Measurements from ENCODE around the gene MIS12. TPM values are rescaled to one million over a fixed set of nuclear protein-coding genes. Genes with fewer than 3 reads are reported as not detected.

MIS12 gene
- total and polyA plus RNA-seq, 8 donors: 4.9 to 12.0 (median 8.5) TPM

GRCh38 chr17:5527601-5528250, 41.4 kb downstream of the MIS12 start:
- 64 to 73% methylated on average over 9 of the region's 9 CpGs for WGBS, 2 donors
- H3K36me3 ChIP-seq: no peaks in the 10 kb centered on the region

GRCh38 chr17:5530265-5531084, 44.1 kb downstream of the MIS12 start:
- intact Hi-C loops (cut with DNase I): no loop called here
- no peak for FAIRE-seq
- TF ChIP-seq CTCF (IDR thresholded peaks at IDR 0.05): no peak

More at GRCh38 chr17:5527601-5528250, 41.4 kb downstream of the MIS12 start:
- no peak for FAIRE-seq
- no peaks in the 10 kb centered on the region for H3K9me3 ChIP-seq
- TF ChIP-seq CTCF (IDR thresholded peaks at IDR 0.05): no peak
- peak in 1 of 6 donors; percentile 31 for DNase-seq
- H3K4me3 ChIP-seq: no peak overlapping the region
- H3K27ac ChIP-seq: no peak overlapping the region
- no peaks in the 10 kb centered on the region for H3K4me1 ChIP-seq
- intact Hi-C loops (cut with DNase I): no loop called here
- no peak for ATAC-seq
- H3K27me3 ChIP-seq: no peaks in the 10 kb centered on the region

GRCh38 chr17:5531085-5531418, 44.7 kb downstream of the MIS12 start:
- no peaks in the 10 kb centered on the region for H3K4me1 ChIP-seq

More at GRCh38 chr17:5530265-5531084, 44.1 kb downstream of the MIS12 start:
- H3K9me3 ChIP-seq: no peaks in the 10 kb centered on the region
- ATAC-seq: no peak
- no peak overlapping the region for H3K4me3 ChIP-seq
- no peaks in the 10 kb centered on the region for H3K27me3 ChIP-seq
- DNase-seq: peak in 1 of 6 donors; percentile 34
- WGBS, 2 donors: 70 to 74% methylated on average over 12 of the region's 12 CpGs
- H3K4me1 ChIP-seq: no peaks in the 10 kb centered on the region
- H3K27ac ChIP-seq: no peak overlapping the region
- no peaks in the 10 kb centered on the region for H3K36me3 ChIP-seq

GRCh38 chr17:5532581-5532980, 46.2 kb downstream of the MIS12 start:
- TF ChIP-seq CTCF (IDR thresholded peaks at IDR 0.05): no peak
- Histone ChIP-seq H3K4me1 (no peaks in the 10 kb centered on the region), H3K4me3 (no peak overlapping the region), H3K27me3 (no peaks in the 10 kb centered on the region), H3K9me3 (no peaks in the 10 kb centered on the region), H3K27ac (no peak overlapping the region), H3K36me3 (no peaks in the 10 kb centered on the region)
- DNase-seq (no peak), FAIRE-seq (no peak), ATAC-seq (no peak)
- 69 to 86% methylated on average over 8 of the region's 8 CpGs for WGBS, 2 donors
- intact Hi-C loops (cut with DNase I): no loop called here

More at GRCh38 chr17:5531085-5531418, 44.7 kb downstream of the MIS12 start:
- FAIRE-seq (no peak), ATAC-seq (no peak), DNase-seq (no peak)
- Histone ChIP-seq H3K27me3 (no peaks in the 10 kb centered on the region), H3K4me3 (no peak overlapping the region), H3K36me3 (no peaks in the 10 kb centered on the region), H3K9me3 (no peaks in the 10 kb centered on the region), H3K27ac (no peak overlapping the region)
- TF ChIP-seq CTCF (IDR thresholded peaks at IDR 0.05): no peak
- intact Hi-C loops (cut with DNase I): no loop called here
- WGBS, 2 donors: 74 to 78% methylated on average over 4 of the region's 4 CpGs
